Fibroblast of gingiva (primary cell): ENCODE data around the gene AK5.

ENCODE experiments used
- DNase-seq: peaks from one replicate; pipeline ENCODE4 v3.0.0-alpha.2; 2011; ENCODE audit warnings: low read depth

The AK5 gene

DNA sequence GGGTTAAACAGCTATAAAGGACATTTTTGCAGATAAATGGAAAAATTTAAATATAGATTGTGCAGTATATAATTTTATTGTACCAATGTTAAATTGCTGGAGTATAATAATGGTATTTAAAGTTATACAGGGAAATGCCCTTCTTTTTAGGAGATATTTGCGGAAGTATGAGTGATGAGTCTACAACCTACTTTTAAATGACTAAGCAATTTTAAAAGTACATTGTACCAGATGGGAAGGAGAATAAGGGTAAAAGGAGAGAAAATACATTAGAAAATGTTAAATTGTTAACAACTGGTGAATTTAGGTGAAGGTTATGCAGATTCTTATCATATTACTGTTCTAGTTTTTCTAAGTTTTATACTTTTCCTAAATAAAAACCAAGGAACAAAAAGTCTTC, 308.8 kb downstream of the AK5 start:
- DNase-seq, result no peak

DNA sequence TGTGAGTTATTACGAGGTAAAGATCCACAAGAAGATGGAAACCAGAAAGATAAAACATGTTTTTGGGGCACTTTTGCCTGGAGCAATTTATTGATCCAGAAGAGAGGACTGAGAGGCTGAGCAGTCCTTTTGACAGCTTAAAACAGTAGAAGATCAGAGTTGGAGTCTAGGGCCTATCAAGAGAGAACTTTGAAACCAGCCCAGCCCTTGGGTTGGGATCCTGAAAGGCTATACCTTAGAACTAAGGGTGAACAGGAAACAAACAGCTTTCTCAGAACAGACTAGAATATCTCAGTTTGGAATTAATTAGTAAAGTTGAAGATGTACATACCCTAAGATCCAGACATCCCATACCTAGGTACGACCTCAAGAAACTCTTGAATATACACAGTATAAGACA, 311.1 kb downstream of the AK5 start:
- DNase-seq, result no peak

DNA sequence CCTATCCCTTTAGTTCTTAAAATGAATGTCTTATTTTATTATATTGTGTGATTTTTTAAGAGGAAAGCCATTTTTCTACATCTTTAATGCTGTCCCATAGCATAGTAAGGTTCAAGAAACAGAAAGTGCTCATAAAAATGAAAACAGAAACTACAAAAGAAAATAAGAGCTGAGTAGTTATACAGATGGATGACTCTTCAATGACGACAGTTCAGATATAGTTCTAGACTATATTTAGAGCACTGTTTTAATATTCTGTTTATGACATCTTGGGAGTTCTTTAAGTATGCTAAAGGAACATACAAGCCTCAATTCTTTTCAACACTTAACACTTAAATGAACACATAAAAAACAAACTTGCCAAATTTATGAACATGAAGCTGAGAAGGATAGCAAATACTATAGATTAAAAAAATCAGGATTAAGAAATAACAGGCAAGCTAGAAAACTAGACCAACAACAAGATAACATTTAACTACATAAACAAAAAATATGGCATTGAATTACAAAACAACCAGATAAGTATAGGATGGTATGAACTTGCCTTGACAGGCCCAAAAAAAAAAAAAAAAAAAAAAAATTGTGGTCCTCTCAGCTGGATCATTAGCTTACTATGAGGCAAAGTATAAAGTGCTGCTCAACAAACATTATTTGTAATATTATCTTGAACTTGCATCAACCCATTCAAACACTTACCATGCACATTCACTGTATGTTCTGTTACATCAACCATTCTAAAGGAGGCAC, 312.7 kb downstream of the AK5 start:
- DNase-seq, result no peak

DNA sequence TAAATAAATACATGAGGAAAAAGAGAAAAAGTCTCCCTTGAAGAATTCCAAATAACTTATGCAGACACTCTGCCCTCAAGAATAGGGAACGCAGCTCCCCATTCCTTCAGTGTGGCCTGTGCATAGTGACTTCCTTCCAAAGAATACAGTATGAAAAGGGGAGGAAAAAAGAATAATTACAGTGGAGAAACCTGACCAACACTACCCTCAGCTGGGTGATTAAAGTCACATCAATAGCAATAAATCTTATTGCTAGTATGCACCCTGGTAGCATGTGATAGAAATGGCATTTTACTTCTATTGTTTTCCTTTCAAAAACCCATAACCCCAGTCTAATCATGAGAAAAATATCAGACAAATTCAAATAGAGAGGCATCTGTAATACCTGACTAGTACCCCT, 315.5 kb downstream of the AK5 start:
- DNase-seq, result no peak

DNA sequence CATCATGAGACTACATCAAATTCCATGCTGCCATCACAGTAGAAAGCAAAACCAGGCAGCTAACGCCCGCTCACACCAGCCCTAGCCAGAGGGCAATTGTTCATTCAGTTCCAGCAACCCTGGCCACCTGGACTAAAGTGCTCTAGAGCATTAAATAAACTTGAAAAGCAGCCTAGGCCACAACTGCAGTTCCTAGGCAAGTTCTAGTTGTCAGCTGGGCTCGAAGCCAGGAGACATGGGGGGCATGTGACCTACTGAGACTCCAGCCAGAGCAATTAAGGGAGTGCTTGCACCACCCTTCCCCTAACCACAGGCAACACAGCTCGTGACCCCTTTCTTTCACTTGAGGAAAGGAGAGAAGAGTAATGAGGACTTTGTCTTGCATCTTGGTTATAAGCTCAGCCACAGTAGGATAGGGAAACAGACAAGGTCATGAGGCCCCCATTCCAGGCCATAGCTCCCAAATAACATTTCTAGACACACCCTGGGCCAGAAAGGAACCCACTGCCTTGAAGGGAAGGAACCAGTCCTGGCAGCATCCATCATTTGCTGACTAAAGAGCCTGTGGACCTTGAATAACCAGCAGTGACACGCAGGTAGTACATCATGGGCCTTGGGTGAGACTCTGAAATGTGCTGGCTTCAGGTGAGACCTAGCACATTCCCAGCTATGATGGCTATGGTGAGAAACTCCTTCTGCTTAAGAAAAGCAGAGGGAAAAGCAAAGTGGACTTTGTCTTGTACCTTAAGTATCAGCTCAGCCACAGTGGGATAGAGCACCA, 323.6 kb downstream of the AK5 start:
- peak; percentile 70 for DNase-seq

- no peak for DNase-seq
Observed at GRCh38 chr1:77608893-77609292, 327.1 kb downstream of the AK5 start.
